GM06990 (cell line): Measurements from ENCODE around the gene KCNG2.

Experiments used
- DNase-seq: peaks from one replicate; pipeline ENCODE4 v3.0.0-alpha.2; 2011; ENCODE audit not compliant: insufficient read length; ENCODE audit errors: extremely low read depth
- H3K27me3 ChIP-seq: replicated peaks from 2 replicates; pipeline ENCODE4 v1.6.0; 2011; ENCODE audit warnings: low read length; ENCODE audit not compliant: control insufficient read depth, insufficient read depth
- H3K36me3 ChIP-seq: 2 replicates; pipeline ENCODE4 v1.5.1; 2011; ENCODE audit warnings: low read length; ENCODE audit not compliant: control insufficient read depth, insufficient read depth
- H3K4me3 ChIP-seq: replicated peaks from 2 replicates; pipeline ENCODE4 v1.5.1; 2011; ENCODE audit warnings: low read depth, mild to moderate bottlenecking, control low read depth, low read length
- CTCF ChIP-seq: IDR thresholded peaks from 2 replicates; pipeline ENCODE4 v1.5.1; 2011; ENCODE audit warnings: low read length, control low read depth, mild to moderate bottlenecking, inconsistent platforms; ENCODE audit not compliant: insufficient read depth, poor library complexity, severe bottlenecking

The KCNG2 gene

GRCh38 chr18:79935098-79935480 lies 137.4 kb downstream of the KCNG2 start:
- peaks cover 10% of the 10 kb centered on the region for H3K36me3 ChIP-seq
- no peak for TF ChIP-seq CTCF
- H3K4me3 ChIP-seq = no peak overlapping the region
- no peak for DNase-seq
- no peaks in the 10 kb centered on the region for H3K27me3 ChIP-seq

GRCh38 chr18:79935499-79935898 lies 137.8 kb downstream of the KCNG2 start:
- no peak for TF ChIP-seq CTCF
- Histone ChIP-seq H3K27me3 (no peaks in the 10 kb centered on the region), H3K4me3 (no peak overlapping the region), H3K36me3 (peaks cover 11% of the 10 kb centered on the region)
- DNase-seq = no peak

- Histone ChIP-seq H3K36me3 (peaks cover 11% of the 10 kb centered on the region), H3K4me3 (no peak overlapping the region), H3K27me3 (no peaks in the 10 kb centered on the region)
- DNase-seq = no peak
- TF ChIP-seq CTCF = no peak
Observed at GRCh38 chr18:79935925-79936324, 138.2 kb downstream of the KCNG2 start.

GRCh38 chr18:79936641-79937040 lies 138.9 kb downstream of the KCNG2 start:
- H3K4me3 ChIP-seq = no peak overlapping the region
- DNase-seq = no peak
- TF ChIP-seq CTCF = no peak
- peaks cover 15% of the 10 kb centered on the region for H3K36me3 ChIP-seq
- no peaks in the 10 kb centered on the region for H3K27me3 ChIP-seq

GRCh38 chr18:79937103-79937860 lies 139.5 kb downstream of the KCNG2 start:
- Histone ChIP-seq H3K4me3 (no peak overlapping the region), H3K27me3 (no peaks in the 10 kb centered on the region), H3K36me3 (peaks cover 17% of the 10 kb centered on the region)
- DNase-seq = no peak
- no peak for TF ChIP-seq CTCF

- peaks cover 20% of the 10 kb centered on the region for H3K36me3 ChIP-seq
- TF ChIP-seq CTCF = no peak
- no peak for DNase-seq
- H3K4me3 ChIP-seq = no peak overlapping the region
- no peaks in the 10 kb centered on the region for H3K27me3 ChIP-seq
Observed at GRCh38 chr18:79938196-79938595, 140.5 kb downstream of the KCNG2 start.
